HG03342 (cell line): Measurements from ENCODE around the gene RLN2.
A peak's percentile ranks its signal among the peaks of the same experiment; 100 is the strongest.
"Not testable (repeated sequence)": the region's sequence is repeated elsewhere in the genome, so short reads cannot be mapped to it uniquely, and the experiment has no call there.

Experiments
- ATAC-seq: cut with Tn5 transposase; IDR thresholded peaks from one replicate; pipeline ENCODE4 v1.9.1; 2021; ENCODE audit warnings: mild to moderate bottlenecking, moderate library complexity; ENCODE audit not compliant: unreplicated experiment

RLN2 gene

DNA sequence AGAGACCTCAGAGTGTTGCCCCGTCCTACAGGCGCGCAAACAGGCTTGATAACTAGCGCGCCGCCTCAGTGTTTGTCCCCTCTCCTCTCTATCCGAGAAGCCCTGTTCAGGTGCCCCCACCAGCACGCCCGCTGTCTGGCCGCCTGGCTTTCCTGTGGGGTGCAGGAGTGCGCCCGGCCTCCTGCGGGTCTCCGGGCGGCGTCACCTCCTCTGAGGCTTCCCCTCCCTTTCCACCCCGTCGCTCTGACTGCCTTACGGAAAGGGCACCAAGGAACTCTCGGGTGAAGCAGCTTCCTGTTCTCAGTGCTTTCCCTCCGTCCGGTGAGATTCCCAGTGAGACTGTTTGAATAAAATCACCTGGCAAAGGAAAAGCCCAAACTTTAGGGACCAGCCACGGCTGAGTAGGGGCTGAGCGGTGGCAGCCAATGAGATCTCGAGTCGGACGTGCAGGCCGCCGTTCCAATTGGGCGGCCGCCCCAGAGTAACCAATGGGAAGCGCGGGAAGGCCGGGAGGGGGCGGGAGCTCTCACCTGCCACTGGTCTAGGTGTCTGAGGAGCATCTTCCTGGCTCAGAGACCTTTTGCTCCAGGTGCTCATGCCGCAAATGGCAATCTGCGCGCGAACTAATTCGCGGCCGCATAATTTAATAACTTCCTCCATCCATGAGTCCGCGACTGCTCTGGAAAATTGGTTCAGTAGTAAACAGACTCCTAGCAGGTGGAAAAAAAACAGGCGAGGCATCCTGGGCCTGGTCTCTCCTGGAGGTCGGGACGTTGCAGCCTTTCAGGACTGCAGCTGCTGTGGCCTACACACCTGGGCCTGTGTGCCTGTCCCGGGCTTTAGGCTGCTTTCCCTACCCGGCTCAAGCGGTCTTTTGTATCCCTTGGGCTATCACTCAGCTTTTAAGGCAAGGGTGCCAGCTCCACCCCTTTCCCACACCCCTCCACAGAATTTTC lies at the start of gene RLN2:
TSS of gene RLN2 (minus strand) at position 877 of the 956 bp plus-strand sequence. CDS start at position 741, 136 bp downstream.
- peak; percentile 99 for ATAC-seq

- ATAC-seq = no peak
These were observed 49.7 kb upstream of the RLN2 start for GRCh38 chr9:5354184-5354583.

GRCh38 chr9:5352637-5353248 lies 48.2 kb upstream of the RLN2 start:
- no peak for ATAC-seq

DNA sequence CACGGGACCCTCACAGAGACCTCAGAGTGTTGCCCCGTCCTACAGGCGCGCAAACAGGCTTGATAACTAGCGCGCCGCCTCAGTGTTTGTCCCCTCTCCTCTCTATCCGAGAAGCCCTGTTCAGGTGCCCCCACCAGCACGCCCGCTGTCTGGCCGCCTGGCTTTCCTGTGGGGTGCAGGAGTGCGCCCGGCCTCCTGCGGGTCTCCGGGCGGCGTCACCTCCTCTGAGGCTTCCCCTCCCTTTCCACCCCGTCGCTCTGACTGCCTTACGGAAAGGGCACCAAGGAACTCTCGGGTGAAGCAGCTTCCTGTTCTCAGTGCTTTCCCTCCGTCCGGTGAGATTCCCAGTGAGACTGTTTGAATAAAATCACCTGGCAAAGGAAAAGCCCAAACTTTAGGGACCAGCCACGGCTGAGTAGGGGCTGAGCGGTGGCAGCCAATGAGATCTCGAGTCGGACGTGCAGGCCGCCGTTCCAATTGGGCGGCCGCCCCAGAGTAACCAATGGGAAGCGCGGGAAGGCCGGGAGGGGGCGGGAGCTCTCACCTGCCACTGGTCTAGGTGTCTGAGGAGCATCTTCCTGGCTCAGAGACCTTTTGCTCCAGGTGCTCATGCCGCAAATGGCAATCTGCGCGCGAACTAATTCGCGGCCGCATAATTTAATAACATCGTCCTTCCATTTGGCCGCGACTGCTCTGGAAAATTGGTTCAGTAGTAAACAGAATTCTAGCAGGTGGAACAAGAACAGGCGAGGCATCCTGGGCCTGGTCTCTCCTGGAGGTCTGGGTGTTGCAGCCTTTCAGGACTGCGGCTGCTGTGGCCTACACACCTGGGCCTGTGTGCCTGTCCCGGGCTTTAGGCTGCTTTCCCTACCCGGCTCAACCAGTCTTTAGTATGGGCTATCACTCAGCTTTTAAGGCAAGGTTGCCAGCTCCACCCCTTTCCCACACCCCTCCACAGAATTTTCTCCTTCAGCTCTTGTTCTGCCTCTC lies 34.8 kb upstream of the RLN2 start, which contains the start of gene RLN1:
TSS of gene RLN1 (minus strand) at position 885 of the 990 bp plus-strand sequence. CDS start at position 755, 130 bp downstream.
- ATAC-seq = peak; percentile 99

GRCh38 chr9:5336688-5337087 lies 32.2 kb upstream of the RLN2 start:
- ATAC-seq = no peak

DNA sequence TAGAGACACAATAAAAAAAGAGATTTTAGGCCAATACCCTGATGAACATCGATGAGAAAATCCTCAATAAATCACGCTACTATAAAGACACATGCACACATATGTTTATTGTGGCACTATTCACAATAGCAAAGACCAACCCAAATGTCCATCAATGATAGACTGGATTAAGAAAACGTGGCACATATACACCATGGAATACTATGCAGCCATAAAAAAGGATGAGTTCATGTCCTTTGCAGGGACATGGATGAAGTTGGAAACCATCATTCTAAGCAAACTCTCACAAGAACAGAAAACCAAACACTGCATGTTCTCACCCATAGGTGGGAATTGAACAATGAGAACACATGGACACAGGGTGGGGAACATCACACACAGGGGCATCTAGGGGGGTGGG lies 26.8 kb upstream of the RLN2 start:
- ATAC-seq = not testable (repeated sequence)

- ATAC-seq = no peak
These were observed 22.5 kb upstream of the RLN2 start for GRCh38 chr9:5326893-5327548.

DNA sequence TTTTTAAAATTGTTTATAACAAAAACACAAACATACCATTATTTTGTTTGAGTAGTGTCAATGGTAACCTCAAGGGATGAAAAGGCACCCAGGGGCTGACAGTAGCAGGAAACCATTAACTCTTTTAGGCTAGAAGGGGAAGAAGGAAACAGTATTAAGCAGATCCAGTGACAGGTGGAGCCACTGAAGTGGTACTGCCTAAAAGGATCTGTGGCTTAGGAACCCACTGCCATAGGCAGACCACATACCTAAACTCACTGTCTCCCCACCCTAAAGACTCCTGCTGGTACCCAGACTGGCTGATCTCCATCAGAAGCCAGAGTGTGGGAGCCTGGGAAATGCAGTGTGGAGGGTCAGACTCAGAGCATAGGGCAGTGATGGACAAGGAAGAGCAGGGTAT lies 21.7 kb upstream of the RLN2 start:
- ATAC-seq = no peak

GRCh38 chr9:5321601-5322000 lies 17.1 kb upstream of the RLN2 start:
- ATAC-seq = not testable (repeated sequence)

DNA sequence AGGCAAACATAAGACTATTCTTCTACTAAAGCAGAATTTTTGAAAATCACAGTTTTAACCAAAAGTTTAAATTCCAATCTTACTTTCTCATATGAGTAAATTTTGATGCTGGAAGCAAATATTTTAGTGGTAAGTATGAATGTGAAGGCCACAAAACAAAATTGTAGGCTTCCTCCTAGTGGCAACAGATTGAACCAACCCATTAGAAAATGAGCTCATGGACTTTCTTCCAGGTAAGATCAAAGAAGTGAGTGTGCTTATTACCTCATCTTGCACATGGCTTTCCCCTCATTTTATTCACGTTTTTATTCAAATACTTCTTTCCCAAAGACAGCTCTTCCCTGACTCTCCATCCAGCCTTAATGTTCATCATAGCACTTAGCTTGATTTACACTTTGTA lies 16.5 kb upstream of the RLN2 start:
- no peak for ATAC-seq

GRCh38 chr9:5316406-5316805 lies 11.9 kb upstream of the RLN2 start:
- ATAC-seq = not testable (repeated sequence)

DNA sequence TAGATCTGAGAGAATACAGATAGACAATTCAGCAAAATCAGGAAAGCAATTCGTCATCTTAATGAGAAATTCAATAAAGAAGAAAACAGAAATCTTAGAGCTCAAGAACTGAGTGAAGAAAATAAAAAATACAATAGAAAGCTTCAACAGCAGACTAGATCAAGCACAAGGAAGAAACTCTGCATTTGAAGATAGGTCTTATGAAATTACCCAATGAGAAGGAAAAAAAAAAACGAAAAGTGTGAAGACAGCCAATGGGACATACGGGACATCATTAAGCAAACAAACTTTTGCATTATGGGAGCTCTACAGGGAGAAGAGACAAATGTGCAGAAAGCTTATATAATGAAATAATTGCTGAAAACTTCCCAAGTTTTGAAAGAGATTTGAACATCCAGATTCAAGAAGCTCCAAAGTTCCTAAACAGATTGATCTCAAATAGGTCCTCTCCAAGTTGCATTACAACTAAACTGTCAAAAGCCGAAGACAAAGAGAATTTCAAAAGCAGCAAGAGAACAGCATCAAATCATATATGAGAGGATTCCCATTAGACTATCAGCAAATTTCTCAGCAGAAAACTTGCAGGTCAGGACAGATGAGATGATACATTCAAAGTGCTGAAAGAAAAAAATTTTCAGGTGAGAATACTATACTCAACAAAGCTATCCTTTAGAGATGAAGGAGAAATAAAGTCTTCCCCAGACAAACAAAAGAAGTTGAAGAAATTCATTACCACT lies 10.8 kb upstream of the RLN2 start:
- no peak for ATAC-seq

DNA sequence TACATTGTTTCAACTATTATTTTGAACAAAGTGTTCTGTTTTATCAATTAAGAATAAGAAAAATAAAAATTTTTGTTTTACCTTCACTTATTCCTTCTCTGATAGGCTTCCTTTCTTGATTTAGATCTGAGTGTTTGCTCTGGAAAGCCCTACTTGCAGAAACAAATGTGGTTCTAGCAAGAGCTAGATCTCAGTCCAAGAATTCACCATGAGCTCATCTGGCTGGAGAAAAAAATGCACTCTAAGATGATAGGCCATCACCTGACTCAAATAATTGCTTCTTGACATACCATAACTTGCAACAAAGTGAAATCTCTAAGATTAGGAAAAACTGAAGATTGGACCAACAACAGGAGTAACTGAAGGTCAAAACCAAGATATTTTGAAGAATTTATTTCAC lies 6.3 kb upstream of the RLN2 start:
- ATAC-seq = no peak

- ATAC-seq = no peak
These were observed 1.2 kb upstream of the RLN2 start for GRCh38 chr9:5305741-5306140.

DNA sequence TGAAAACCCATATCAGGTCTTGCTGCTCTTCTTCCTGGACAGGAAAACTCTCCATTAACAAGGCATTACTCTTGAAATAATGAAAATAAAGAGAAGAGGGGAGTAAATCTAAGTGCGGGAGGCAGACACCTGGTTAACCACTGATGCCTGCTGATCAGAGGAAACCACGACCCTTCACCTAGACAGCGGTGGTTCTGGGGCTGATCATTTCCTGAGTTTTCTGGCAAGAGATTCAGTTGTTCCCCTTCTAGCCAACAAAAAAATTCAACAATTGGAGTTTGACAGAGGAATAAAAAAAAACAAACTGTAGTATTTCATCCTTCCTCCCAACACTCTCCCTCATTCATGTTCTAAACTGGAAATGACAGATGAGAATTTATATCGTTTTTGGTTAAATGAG lies 3.0 kb downstream of the RLN2 start:
- ATAC-seq = no peak

DNA sequence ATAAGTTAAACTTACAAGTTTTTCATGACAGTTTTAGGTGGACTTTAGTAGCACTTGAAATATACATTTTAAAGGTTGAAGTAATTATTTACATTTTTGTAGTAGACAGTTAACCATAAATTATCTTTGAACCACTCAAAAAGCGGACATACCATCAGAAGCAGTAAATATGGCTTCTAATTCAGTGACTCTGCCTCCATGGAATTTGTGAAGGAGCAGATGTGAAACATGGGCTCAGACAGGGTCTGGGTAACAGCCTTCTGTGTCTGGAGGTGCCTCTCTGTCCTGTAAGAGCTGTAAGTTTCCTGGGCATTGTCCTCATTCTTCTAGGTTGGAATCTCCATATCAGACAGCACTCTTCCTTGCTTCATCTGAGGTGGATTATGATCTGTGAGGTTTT lies 12.4 kb downstream of the RLN2 start:
- no peak for ATAC-seq

DNA sequence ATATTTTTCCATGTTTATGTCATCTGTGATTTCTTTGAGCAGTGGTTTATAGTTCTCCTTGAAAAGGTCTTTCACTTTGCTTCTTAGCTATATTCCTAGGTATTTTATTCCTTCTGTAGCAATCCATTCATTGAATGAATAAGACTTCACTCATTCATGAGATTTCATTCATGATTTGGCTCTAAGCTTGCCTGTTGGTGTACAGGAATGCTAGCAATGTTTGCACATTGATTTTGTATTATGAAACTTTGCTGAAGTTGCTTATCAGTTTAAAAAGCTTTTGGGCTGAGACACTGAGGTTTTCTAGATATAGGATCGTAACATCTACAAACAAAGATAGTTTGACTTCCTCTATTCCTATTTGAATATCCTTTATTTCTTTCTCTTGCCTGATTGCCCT lies 15.9 kb downstream of the RLN2 start:
- ATAC-seq = no peak

DNA sequence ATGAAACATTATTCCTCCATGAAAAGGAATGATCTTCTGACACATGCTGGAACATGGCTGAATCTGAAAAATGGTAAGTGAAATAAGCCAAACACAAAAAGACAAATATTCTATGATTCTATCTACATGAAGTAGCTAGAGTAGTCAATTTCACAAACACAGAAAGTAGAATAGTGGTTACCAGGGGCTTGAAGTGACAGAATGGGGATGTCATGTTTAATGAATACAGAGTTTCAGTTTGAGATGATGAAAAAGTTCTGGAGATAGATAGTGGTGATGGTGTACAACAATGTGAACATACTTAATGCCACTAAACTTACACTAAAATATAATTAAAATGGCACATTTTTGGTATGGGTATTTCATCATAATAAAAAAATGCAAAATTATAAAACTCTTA lies 18.3 kb downstream of the RLN2 start:
- ATAC-seq = no peak

GRCh38 chr9:5278486-5278885 lies 26.0 kb downstream of the RLN2 start:
- ATAC-seq = no peak

- ATAC-seq = no peak
These were observed 29.7 kb downstream of the RLN2 start for GRCh38 chr9:5274770-5275169.
